Measurements from ENCODE around the gene DDR1. TPM values are rescaled to one million over a fixed set of nuclear protein-coding genes. Genes with fewer than 3 reads are reported as not detected.

Gene DDR1
- total RNA-seq, 4 donors from 2014 or later = 9.9 to 77.3 (median 48.7) TPM

- TF ChIP-seq CTCF (IDR thresholded peaks at IDR 0.05) = no peak
- ATAC-seq (ENCODE audit: low FRiP score) (no peak), DNase-seq (ENCODE audit: low spot score) (no peak)
Observed at GRCh38 chr6:30839671-30840070, 44.6 kb upstream of the DDR1 start.

GRCh38 chr6:30840084-30840934, 44.0 kb upstream of the DDR1 start:
- no peak for DNase-seq (ENCODE audit: low spot score)
- no peak for TF ChIP-seq CTCF (IDR thresholded peaks at IDR 0.05)
- ATAC-seq (ENCODE audit: low FRiP score) = no peak

- DNase-seq (ENCODE audit: low spot score) = no peak
- no peak for TF ChIP-seq CTCF (IDR thresholded peaks at IDR 0.05)
- ATAC-seq (ENCODE audit: low FRiP score) = peak; percentile 39
Observed at GRCh38 chr6:30840935-30841643, 43.2 kb upstream of the DDR1 start.

DNA sequence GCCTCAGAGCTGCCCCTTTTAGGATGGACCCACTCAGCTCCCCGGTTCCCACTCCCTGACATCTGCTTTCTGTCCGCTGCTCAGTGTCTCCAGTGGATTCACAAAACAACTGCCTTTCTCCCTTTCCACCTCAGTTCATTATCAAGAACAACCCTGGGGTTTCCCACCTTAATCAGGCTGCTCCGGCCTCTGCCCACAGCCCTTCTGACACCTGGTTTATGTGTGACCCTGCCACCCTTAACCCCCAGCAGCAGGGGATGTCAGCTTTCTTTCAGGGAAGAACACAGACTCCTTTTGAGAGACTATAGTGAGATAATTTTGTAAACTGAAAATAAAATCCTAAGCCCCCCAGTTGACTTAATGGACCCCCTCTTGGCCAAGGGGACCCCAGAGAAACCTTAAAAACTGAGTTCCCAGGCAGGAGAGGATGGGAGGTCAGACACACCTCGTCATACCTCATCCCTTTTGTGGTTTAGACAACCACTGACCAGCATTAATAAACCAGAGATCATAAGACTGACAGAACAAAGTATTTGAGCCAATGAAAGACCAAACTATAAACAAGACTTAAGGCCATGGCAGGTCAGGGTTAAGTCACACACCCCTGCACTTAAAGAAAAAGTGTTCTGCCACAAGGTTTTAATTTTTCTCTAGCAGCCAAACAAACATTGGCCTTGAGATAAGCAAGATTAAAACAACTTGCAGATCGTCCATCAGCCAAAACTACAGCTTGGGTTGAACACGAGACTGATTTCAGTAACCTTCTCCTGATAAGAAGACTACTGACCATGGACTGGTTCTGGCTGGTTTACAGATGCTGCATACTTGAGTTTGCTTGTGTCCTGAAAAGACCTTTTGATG, 42.4 kb upstream of the DDR1 start:
- no peak for ATAC-seq (ENCODE audit: low FRiP score)

GRCh38 chr6:30842754-30843610, 41.3 kb upstream of the DDR1 start:
- DNase-seq (ENCODE audit: low spot score) (no peak), ATAC-seq (ENCODE audit: low FRiP score) (no peak)
- no peak for TF ChIP-seq CTCF (IDR thresholded peaks at IDR 0.05)

More for the DNA sequence above, 42.4 kb upstream of the DDR1 start:
- no peak for TF ChIP-seq CTCF (IDR thresholded peaks at IDR 0.05)
- no peak for DNase-seq (ENCODE audit: low spot score)

DNA sequence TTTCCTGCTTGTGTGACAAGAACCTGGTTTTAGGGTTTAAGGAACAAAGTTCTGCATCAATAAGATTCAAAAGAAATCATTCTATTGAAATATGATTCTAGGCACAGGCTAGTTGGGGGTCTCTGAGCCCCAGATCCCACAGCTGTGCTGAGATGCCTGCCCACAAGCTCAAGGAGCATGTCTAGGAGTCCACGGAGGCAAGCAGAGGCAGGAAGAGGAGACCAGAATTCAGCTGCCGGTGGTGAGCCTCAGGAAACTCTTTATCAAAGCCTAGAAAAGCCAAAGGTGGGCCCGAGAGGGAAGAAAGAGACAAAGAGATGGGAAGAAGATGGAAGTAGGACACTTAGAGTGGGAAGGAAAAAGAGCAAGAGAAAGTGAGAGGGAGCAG, 40.7 kb upstream of the DDR1 start:
- ATAC-seq (ENCODE audit: low FRiP score) (no peak), DNase-seq (ENCODE audit: low spot score) (no peak)
- no peak for TF ChIP-seq CTCF (IDR thresholded peaks at IDR 0.05)
